Keratinocyte (primary cell): ENCODE results near the gene PPP2R5C.

Source experiments
- EZH2 ChIP-seq: IDR thresholded peaks from one replicate; pipeline ENCODE4 v1.6.1; 2012; ENCODE audit warnings: inconsistent platforms, mild to moderate bottlenecking, low read length, moderate library complexity
- TF ChIP-seq, protein P1 (sequence below), 3 experiments: IDR thresholded peaks in 1 of 3; conservative IDR thresholded peaks in 1 of 3; optimal IDR thresholded peaks in 1 of 3; 2 replicates in 2 of 3; 3 replicates in 1 of 3; pipeline versions ENCODE3 to v1.5.1; 2011; ENCODE audit warnings: low read length in 3 of 3, mild to moderate bottlenecking in 3 of 3, moderate library complexity in 2 of 3, control low read depth in 1 of 3, inconsistent platforms in 1 of 3; ENCODE audit not compliant: insufficient read depth in 2 of 3; ENCODE audit errors: extremely low read depth in 1 of 3

DNA sequence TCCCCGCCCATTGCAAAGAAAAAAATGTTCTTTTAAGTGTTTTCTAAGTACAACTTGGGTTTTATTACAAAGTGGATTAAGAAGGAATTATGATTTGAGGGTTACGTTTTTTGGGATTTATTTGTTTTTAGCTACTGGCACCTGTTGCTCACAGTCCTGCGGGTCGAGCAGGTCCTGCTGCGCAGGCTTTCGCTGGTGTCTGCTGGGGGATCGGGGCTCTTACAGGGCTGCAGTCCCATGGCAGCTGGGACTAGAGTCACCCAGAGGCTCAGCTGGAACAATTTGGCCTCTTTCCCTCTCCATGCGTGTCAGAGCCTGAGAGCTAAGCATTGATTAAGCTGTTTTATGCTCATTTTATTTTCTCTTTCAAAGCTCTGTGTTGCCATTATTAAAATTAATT lies 147.3 kb downstream of the PPP2R5C start:
- TF ChIP-seq, protein P1, sequence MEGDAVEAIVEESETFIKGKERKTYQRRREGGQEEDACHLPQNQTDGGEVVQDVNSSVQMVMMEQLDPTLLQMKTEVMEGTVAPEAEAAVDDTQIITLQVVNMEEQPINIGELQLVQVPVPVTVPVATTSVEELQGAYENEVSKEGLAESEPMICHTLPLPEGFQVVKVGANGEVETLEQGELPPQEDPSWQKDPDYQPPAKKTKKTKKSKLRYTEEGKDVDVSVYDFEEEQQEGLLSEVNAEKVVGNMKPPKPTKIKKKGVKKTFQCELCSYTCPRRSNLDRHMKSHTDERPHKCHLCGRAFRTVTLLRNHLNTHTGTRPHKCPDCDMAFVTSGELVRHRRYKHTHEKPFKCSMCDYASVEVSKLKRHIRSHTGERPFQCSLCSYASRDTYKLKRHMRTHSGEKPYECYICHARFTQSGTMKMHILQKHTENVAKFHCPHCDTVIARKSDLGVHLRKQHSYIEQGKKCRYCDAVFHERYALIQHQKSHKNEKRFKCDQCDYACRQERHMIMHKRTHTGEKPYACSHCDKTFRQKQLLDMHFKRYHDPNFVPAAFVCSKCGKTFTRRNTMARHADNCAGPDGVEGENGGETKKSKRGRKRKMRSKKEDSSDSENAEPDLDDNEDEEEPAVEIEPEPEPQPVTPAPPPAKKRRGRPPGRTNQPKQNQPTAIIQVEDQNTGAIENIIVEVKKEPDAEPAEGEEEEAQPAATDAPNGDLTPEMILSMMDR (optimal IDR thresholded peaks at IDR 0.05 in 1 of 3, IDR thresholded peaks at IDR 0.05 in 1 of 3, conservative IDR thresholded peaks at IDR 0.05 in 1 of 3; ENCODE audit: extremely low read depth in 1 of 3, insufficient read depth in 2 of 3, low read length in 3 of 3): no peak
- TF ChIP-seq EZH2: no peak
